ENCODE results near the gene R3HDM4. TPM values are rescaled to one million over a fixed set of nuclear protein-coding genes. Genes with fewer than 3 reads are reported as not detected.
"Not testable (repeated sequence)": the region's sequence is repeated elsewhere in the genome, so short reads cannot be mapped to it uniquely, and the experiment has no call there.

Gene R3HDM4
- polyA plus RNA-seq, 4 donors = 35.6 to 62.3 (median 53.4) TPM

DNA sequence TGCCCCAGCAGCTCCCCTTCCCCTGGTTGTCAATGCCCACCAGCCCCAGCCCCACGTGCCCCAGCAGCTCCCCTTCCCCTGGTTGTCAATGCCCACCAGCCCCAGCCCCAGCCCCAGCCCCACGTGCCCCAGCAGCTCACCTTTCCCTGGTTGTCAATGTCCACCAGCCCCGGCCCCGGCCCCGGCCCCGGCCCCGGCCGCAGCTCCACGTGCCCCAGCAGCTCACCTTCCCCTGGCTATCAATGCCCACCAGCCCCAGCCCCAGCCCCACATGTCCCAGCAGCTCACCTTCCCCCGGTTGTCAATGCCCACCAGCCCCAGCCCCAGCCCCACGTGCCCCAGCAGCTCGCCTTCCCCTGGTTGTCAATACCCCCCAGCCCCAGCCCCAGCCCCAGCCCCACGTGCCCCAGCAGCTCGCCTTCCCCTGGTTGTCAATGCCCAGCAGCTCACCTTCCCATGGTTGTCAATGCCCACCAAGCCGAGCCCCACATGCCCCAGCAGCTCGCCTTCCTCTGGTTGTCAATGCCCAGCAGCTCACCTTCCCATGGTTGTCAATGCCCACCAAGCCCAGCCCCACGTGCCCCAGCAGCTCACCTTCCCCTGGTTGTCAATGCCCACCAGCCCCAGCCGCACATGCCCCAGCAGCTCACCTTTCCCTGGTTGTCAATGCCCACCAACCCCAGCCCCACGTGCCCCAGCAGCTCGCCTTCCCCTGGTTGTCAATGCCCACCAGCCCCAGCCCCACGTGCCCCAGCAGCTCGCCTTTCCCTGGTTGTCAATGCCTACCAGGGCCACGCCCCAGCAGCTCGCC is 34.1 kb downstream of the R3HDM4 start:
- DNase-seq (ENCODE audit: low read depth in 4 of 4, low spot score in 2 of 4) = not testable (repeated sequence)

GRCh38 chr19:877992-878660 is 34.9 kb downstream of the R3HDM4 start:
- not testable (repeated sequence) for DNase-seq (ENCODE audit: low read depth in 4 of 4, low spot score in 2 of 4)

- DNase-seq (ENCODE audit: low read depth in 4 of 4, low spot score in 2 of 4) = no peak
Measured at GRCh38 chr19:876780-877314, 36.2 kb downstream of the R3HDM4 start.

DNA sequence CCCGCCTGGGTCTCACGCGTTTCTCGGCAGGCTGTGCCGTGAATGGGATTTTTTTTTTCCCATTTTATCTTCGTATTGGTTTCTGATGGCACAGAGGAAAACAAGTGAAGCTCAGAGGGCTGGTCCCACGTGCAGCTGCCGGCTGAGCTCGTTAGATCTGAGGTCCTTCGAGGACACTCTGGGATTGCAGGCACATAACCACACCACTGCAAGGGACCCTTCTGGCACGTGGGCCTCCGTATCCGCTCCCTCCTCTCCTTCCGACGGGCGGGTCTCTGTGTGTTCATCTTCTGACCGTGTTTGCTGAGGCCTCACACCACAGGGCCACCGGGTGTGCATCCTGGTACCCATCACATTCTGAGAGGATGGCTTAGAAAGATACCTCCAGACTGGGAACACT is 36.9 kb downstream of the R3HDM4 start:
- DNase-seq (ENCODE audit: low read depth in 4 of 4, low spot score in 2 of 4) = no peak

DNA sequence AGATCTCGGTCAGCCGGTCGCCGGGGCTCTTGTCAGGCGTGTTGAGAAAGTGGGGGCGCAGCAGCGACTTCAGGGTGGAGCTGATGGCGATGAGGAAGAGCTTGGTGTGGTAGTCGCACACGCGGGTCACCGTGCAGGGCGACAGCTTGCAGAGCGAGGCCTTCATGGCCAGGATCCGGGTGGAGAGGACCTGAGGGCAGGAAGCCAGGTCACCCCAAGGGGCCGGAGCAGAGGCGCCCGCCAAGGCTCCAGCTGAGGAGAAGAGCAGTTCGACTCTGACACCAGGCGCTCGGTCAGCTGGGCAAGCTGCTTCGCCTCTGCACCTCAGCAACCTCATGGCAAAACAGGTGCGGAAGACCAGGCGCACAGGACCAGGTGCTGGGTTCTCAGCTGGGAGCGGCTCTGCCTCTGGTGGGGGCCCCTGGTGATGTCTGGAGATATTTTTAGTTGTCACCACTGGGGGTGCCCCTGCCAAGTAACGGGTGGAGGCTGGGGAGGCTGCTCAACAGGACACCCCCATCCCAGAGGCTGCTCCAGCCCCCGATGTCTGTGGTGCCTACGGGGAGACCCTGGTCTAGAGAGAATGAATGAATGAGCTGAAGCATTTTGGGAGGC is 37.6 kb downstream of the R3HDM4 start:
- DNase-seq (ENCODE audit: low read depth in 4 of 4, low spot score in 2 of 4) = no peak

- DNase-seq (ENCODE audit: low read depth in 4 of 4, low spot score in 2 of 4) = no peak
Measured at GRCh38 chr19:873561-874041, 39.4 kb downstream of the R3HDM4 start.

DNA sequence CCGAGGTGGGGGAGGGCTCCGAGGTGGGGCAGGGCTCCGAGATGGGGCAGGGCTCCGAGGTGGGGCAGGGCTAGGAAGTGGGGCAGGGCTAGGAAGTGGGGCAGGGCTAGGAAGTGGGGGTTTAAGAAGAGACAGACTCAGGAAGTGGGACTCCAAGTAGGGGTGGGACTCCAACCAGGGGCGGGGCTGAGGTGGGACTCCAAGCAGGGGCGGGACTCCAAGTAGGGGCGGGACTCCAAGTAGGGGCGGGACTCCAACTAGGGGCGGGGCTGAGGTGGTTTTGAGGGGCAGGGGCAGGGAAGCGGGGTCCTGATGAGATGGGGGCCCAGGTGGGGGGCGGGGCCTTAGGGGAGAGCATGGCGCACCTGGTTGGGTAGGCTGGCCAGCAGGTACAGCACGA is 39.9 kb downstream of the R3HDM4 start:
- no peak for DNase-seq (ENCODE audit: low read depth in 4 of 4, low spot score in 2 of 4)

GRCh38 chr19:872266-872951 is 40.6 kb downstream of the R3HDM4 start:
- DNase-seq (ENCODE audit: low read depth in 4 of 4, low spot score in 2 of 4) = no peak

- DNase-seq (ENCODE audit: low read depth in 4 of 4, low spot score in 2 of 4) = no peak
Measured at GRCh38 chr19:871446-872265, 41.4 kb downstream of the R3HDM4 start.

GRCh38 chr19:870963-871401 is 42.0 kb downstream of the R3HDM4 start:
- no peak for DNase-seq (ENCODE audit: low read depth in 4 of 4, low spot score in 2 of 4)

- DNase-seq (ENCODE audit: low read depth in 4 of 4, low spot score in 2 of 4) = no peak
Measured at GRCh38 chr19:870314-870713, 42.7 kb downstream of the R3HDM4 start.

DNA sequence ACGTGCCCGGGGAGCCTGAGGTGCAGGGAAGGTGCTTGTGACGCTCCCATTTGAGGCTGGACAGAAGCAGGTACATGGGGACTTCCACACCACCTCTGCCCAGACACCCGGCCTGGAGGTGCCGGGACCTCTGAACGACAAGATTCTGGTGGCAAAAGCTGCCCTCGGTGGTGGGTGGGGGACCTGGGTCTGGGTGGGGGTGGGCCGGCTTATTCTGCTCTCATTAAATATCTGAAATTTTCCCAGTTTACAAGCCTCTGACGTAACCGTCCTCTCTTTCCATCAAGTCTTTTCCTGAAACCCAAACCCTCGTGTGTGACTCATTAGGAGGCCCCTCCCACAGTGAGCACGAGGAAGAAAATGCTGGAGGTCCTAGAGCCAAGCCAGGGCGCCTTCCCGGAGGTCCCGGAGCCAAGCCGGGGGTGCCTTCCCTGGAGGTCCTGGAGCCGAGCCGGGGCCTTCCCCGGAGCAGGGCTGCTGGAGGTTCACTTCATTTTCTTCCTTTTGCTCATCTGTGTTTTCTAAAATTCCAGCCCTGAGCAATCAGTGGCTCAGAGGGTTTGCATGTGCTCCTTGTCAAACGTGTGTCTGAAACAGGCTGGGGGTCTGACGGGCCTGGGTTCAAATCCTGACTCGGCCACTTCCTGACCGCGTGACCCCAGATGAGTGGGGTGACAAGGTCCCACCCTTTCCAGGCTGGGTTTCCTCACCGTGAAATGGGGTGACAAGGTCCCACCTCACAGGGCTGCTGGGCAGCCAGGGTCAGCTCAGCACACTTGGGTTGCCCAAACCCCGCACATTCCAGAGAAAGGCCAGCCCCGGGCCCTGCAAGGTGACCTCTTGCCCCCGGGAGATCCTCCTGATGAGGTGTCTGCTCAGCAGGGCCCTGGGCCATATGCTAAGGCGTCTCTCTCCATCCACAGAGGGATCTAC is 43.5 kb downstream of the R3HDM4 start:
- no peak for DNase-seq (ENCODE audit: low read depth in 4 of 4, low spot score in 2 of 4)

GRCh38 chr19:868458-869244 is 44.4 kb downstream of the R3HDM4 start:
- DNase-seq (ENCODE audit: low read depth in 4 of 4, low spot score in 2 of 4) = no peak

DNA sequence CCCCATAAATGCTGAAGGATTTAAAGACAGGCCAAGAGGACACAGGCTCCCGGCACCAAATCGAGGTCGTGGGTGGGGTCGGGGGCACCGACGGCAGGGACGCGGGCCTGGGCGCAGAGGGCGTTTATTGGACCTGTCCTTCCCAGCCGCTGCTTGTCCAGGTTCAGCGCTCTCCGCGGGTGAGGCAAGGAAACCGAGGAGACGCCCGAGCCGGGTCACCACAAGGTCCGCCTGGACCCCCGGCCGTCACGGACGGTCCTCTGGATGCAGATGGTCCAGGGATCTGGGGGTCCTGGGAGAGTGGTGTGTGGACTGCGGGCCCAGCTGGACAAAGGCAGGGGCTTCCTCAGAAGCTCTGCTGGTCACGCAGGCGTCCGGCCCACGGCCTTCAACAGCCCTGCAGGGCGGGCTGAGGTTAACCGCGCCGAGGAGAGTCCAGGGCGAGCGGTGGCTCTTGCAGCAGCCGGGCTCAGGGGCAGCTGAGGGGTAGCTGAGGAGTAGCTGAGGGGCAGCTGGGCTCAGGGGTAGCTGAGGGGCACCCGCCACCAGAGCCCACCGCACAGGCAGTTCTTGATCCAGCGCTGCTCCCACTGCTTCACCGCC is 45.1 kb downstream of the R3HDM4 start:
- DNase-seq (ENCODE audit: low read depth in 4 of 4, low spot score in 2 of 4) = no peak

GRCh38 chr19:867301-867793 is 45.7 kb downstream of the R3HDM4 start:
- DNase-seq (ENCODE audit: low read depth in 4 of 4, low spot score in 2 of 4) = no peak

DNA sequence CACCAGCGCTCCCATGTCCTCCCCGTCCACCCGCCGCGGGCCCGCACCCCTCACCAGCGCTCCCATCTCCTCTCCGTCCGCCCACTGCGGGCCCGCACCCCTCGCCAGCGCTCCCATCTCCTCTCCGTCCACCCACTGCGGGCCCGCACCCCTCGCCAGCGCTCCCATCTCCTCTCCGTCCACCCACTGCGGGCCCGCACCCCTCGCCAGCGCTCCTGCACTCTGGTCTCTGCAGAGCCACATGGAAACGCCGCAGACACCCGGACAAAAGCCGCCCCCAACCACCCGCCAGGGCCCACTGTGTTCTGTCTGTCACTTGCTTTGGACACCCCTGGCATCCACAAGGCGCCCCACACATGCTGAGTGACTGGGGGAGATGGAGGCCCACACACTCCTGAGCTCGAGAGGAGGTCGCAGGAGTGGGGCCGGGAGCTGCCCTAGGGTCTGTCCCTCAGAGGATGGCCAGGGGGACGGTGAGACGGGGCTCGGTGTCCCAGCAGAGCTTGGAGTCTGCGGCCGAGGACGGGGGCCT is 46.2 kb downstream of the R3HDM4 start:
- no peak for DNase-seq (ENCODE audit: low read depth in 4 of 4, low spot score in 2 of 4)

DNA sequence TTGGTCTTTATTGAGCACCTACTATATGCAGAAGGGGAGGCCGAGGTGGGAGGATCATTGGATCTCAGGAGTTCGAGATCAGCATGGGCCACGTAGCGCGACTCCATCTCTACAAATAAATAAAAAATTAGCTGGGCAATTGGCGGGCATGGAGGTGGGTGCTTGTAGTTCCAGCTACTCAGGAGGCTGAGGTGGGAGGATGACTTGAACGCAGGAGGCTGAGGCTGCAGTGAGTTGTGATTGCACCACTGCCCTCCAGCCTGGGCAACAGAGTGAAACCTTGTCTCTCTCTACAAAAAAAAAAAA is 49.8 kb downstream of the R3HDM4 start:
- DNase-seq (ENCODE audit: low read depth in 4 of 4, low spot score in 2 of 4) = no peak
